Hippocampal formation (tissue), 2 donors: ENCODE measurements around the gene TMEM120A.

Experiments
- DNase-seq, 2 donors: peaks; one replicate each; lab custom pipeline; 2025; lab: John Stamatoyannopoulos, UW

Gene TMEM120A

DNA sequence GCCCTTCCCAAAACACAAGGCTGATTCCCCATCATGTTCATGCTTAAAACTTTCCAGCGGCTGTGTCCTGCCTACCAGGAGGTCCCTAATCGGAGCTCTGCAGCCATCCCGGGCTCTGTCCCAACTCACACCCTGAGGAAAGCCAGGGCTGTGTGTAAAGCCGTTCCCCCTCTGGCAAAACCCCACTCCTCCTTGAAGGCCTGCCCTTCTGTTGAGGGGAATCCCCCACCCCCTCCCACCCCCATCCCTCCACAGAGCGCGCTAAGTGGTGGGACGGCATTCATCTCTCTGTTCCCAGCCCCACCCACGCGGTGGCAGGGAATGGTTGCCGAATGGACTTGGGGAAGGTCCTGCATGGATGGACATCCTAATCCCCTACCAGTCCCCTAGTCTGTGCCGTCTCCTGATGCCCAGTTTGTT is 667 bp upstream of the TMEM120A start:
- no peak for DNase-seq

GRCh38 chr7:75993689-75994387 is 557 bp downstream of the TMEM120A start:
- DNase-seq = peak in 1 of 2 donors; percentile 64

GRCh38 chr7:75992083-75992755 is 2.2 kb downstream of the TMEM120A start:
- no peak for DNase-seq

DNA sequence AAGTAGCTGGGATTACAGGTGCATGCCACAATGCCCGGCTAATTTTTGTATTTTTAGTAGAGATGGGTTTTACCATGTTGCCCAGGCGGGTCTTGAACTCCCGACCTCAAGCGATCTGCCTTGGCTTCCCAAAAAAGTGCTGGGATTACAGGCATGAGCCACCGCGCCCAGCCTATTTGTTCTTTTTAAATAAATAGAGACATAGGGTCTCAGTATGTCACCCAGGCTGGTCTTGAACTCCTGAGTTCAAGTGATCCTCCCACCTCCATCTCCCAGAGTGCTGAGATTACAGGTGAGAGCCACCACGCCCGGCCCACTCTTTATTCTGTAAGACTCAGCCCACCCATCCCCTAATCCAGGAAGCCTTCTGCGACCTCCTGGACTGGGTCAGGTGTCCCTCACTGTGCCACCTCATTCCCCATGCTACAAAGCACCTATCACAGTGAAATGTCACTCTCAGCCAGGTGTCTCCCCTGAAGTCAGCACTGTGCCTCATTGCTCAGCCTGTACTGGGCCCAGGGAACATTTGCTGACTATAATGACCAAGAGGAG is 2.8 kb downstream of the TMEM120A start:
- DNase-seq = no peak

GRCh38 chr7:75989500-75990388 is 4.7 kb downstream of the TMEM120A start:
- DNase-seq = no peak

- no peak for DNase-seq
These were observed 5.6 kb downstream of the TMEM120A start for GRCh38 chr7:75988568-75989499.

GRCh38 chr7:75987805-75988567 is 6.4 kb downstream of the TMEM120A start:
- DNase-seq = no peak

DNA sequence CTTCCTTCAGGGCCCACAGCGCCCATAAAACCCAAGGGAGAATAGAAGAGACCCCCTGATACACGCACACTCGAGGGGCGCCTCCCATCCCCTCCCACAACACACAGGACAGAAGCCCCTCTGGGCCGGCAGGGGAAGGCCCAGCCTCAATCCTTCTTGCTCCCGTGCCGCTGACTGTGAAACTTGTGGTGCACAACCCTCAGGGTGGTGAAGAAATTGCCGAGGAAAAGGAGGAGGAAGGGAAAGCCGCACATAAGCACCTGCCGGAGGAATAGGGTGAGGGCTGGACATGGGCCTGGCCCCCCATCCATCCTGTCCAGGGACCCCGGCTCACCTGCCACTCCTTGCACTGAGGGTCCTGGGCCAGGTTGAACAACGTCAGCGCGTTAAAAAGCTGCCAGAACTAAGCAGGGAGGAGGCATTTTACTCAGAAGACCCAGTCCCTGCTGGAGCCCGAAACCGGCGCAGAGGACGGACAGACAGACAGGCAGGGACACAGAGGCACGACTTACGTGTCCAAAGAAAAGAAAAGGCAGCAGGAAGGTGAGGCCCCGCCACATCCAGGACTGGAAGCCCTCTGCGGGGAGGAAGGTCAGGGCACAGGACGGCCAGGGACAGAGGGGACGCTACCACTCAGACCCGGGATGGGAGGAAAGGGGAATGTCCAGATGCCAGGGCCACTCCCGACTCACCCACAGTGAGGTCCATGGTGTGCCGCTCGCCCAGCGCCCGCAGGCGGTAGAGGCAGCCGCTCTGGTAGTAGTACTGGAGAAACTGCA is 7.2 kb downstream of the TMEM120A start:
- no peak for DNase-seq

DNA sequence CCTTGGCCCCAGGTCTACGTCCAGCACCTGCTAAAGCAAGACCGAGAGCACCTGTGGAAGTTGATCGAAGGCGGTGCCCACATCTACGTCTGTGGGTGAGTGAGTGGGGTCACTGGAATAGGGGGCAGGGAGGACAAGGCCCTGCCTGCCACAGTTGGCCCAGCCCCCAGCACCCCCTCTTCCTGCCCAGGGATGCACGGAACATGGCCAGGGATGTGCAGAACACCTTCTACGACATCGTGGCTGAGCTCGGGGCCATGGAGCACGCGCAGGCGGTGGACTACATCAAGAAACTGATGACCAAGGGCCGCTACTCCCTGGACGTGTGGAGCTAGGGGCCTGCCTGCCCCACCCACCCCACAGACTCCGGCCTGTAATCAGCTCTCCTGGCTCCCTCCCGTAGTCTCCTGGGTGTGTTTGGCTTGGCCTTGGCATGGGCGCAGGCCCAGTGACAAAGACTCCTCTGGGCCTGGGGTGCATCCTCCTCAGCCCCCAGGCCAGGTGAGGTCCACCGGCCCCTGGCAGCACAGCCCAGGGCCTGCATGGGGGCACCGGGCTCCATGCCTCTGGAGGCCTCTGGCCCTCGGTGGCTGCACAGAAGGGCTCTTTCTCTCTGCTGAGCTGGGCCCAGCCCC is 8.1 kb downstream of the TMEM120A start:
- no peak for DNase-seq

- DNase-seq = no peak
These were observed 8.8 kb downstream of the TMEM120A start for GRCh38 chr7:75985518-75986146.

DNA sequence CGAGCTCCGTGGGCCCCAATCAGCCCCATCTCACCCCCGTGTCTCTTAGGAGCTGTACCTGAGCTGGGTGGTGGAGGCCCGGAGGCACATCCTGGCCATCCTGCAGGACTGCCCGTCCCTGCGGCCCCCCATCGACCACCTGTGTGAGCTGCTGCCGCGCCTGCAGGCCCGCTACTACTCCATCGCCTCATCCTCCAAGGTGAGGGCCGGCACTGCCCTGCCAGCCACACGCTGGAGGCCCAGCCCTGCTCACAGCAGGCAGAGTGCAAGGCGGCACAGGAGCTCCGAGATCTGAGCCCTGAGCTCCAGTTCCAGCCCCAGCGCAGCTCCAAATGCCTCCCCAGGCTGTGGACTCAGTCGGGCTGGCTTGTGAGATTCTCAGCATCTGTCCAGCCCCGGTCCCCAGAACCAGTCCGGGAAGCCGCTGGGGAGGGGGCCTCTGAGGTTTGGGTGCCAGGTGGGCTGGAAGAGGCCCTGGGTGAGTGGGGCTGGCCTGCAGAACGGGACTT is 9.3 kb downstream of the TMEM120A start:
- DNase-seq = no peak

DNA sequence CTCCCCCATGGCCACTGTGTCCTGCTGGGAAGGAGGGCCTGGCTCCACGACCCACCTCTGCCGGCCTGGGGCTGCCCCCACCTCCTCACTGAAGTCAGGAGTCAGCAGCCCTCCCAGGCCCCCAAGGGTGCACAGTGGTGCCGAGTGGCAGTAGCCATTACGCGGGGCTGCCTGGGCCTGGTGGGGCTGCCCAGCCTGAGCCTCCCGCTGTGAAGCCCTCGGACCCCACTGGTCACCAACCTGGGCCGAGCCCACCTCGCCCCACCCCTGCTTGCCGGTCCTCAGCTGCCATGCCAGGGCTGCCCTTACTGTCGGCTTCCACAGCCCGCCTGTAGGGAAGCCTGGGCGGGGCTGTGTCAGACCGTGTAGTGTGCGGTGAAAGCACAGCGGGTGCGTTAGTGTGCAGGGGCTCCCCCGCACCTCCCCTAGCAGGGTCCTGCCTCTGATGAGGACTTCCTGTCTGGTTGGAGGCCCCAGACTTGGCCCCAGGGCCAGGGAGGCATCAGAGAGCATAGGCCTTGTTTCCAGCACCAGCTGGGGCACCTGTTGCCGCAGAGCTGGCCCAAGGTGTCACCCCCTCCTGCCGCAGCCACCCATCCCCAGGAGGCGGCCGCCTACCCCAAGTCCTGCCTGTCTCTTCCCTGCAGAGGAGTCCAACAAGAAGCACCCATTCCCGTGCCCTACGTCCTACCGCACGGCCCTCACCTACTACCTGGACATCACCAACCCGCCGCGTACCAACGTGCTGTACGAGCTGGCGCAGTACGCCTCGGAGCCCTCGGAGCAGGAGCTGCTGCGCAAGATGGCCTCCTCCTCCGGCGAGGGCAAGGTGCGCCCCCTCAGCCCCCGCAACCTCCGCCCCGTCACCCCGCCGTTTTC is 10.0 kb downstream of the TMEM120A start:
- DNase-seq = no peak

- no peak for DNase-seq
These were observed 10.8 kb downstream of the TMEM120A start for GRCh38 chr7:75983471-75984129.

- DNase-seq = no peak
These were observed 11.9 kb downstream of the TMEM120A start for GRCh38 chr7:75982306-75983064.

DNA sequence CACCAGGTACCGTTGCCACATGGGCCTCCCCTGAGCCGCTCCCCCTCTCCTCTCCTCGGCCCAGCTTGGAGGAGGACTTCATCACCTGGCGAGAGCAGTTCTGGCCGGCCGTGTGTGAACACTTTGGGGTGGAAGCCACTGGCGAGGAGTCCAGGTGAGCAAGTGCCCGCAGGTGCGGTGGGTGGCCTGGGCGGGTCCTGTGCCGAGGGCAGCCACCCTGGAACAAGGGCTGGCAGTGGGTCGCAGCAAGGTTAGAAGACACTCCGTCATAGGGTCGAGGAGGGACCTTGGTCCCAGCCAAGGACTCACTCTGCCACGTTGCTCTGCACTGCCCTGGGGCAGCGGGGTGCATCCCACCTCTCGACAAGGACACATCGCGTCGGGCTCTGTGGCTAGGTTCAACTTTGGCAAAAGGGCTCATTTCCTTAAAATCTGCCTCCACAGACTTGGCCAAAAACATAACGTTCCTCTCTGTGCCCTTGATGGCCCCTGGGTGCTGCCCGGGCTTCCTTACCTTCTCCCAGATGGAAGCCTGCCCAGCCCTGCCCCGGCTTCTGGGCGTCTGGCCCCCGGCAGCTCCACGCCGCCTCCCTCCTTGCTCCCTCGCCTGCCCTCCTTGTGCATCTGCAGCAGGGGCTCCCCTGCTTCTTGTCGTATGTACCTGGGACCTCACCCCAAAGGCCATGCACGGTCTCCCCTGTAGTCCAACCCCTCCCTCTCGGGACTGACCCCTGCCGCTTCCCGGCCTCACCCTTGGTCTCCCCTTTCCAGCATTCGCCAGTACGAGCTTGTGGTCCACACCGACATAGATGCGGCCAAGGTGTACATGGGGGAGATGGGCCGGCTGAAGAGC is 12.7 kb downstream of the TMEM120A start:
- no peak for DNase-seq
